ENCODE measurements around the gene GTSE1. TPM values are rescaled to one million over a fixed set of nuclear protein-coding genes. Genes with fewer than 3 reads are reported as not detected.

The GTSE1 gene
- total and polyA plus RNA-seq, 10 donors = 1.3 to 5.2 (median 3.0) TPM

GRCh38 chr22:46377525-46378425 is 81.1 kb downstream of the GTSE1 start:
- H3K4me1 ChIP-seq = peaks cover 0 to 22% (median 11%) of the 10 kb centered on the region in 6 donors
- no peak for DNase-seq
- no peak overlapping the region for H3K4me3 ChIP-seq
- H3K36me3 ChIP-seq = peaks cover 0 to 57% (median 4%) of the 10 kb centered on the region in 6 donors
- H3K27me3 ChIP-seq (replicated peaks in 1 of 7) = peaks cover 0 to 21% (median 0%) of the 10 kb centered on the region in 7 donors
- intact Hi-C loops (cut with DNase I; ENCODE audit: low total_unique reads) = no loop called here
- WGBS, 5 donors = 82 to 91% (median 87%) methylated on average over 20 to 27 of the region's 27 CpGs
- no peak for TF ChIP-seq POLR2A (IDR thresholded peaks at IDR 0.05)
- no peak for TF ChIP-seq CTCF (IDR thresholded peaks at IDR 0.05 in 8 of 11, conservative IDR thresholded peaks at IDR 0.05 in 3 of 11)
- TF ChIP-seq POLR2AphosphoS5 (IDR thresholded peaks at IDR 0.05) = no peak
- no peak overlapping the region for H3K27ac ChIP-seq
- peaks cover 0 to 28% (median 21%) of the 10 kb centered on the region in 8 donors for H3K9me3 ChIP-seq

GRCh38 chr22:46378426-46379065 is 81.9 kb downstream of the GTSE1 start:
- WGBS, 5 donors = 78 to 86% (median 82%) methylated on average over 13 to 22 of the region's 22 CpGs
- H3K4me3 ChIP-seq = no peak overlapping the region
- intact Hi-C loops (cut with DNase I; ENCODE audit: low total_unique reads) = no loop called here
- peaks cover 0 to 14% (median 0%) of the 10 kb centered on the region in 7 donors for H3K27me3 ChIP-seq (replicated peaks in 1 of 7)
- TF ChIP-seq POLR2AphosphoS5 (IDR thresholded peaks at IDR 0.05) = no peak
- no peak for TF ChIP-seq POLR2A (IDR thresholded peaks at IDR 0.05)
- no peak for TF ChIP-seq CTCF (IDR thresholded peaks at IDR 0.05 in 8 of 11, conservative IDR thresholded peaks at IDR 0.05 in 3 of 11)
- H3K27ac ChIP-seq = no peak overlapping the region
- H3K9me3 ChIP-seq = peaks cover 0 to 28% (median 21%) of the 10 kb centered on the region in 8 donors
- H3K36me3 ChIP-seq = peaks cover 0 to 59% (median 4%) of the 10 kb centered on the region in 6 donors
- DNase-seq = no peak
- H3K4me1 ChIP-seq = peaks cover 0 to 15% (median 11%) of the 10 kb centered on the region in 6 donors

GRCh38 chr22:46379066-46379930 is 82.6 kb downstream of the GTSE1 start:
- Histone ChIP-seq H3K4me3 (no peak overlapping the region), H3K9me3 (peaks cover 0 to 28% (median 21%) of the 10 kb centered on the region in 8 donors), H3K27ac (no peak overlapping the region), H3K4me1 (peaks cover 0 to 8% (median 5%) of the 10 kb centered on the region in 6 donors), H3K27me3 (replicated peaks in 1 of 7) (peaks cover 0 to 7% (median 0%) of the 10 kb centered on the region in 7 donors), H3K36me3 (peaks cover 0 to 64% (median 4%) of the 10 kb centered on the region in 6 donors)
- intact Hi-C loops (cut with DNase I; ENCODE audit: low total_unique reads) = no loop called here
- WGBS, 5 donors = 84 to 88% (median 86%) methylated on average over 29 of the region's 29 CpGs
- DNase-seq = no peak
- TF ChIP-seq POLR2AphosphoS5 (IDR thresholded peaks at IDR 0.05) = no peak
- no peak for TF ChIP-seq CTCF (IDR thresholded peaks at IDR 0.05 in 8 of 11, conservative IDR thresholded peaks at IDR 0.05 in 3 of 11)
- TF ChIP-seq POLR2A (IDR thresholded peaks at IDR 0.05) = no peak
